ENCODE measurements around the gene PKIG. TPM values are rescaled to one million over a fixed set of nuclear protein-coding genes. Genes with fewer than 3 reads are reported as not detected.

PKIG gene
- total and polyA plus RNA-seq, 2 of the 8 experiments (the other 6 are each of a cell fraction or from before 2014, with no cell fraction given): 26.7 to 34.3 TPM

DNA sequence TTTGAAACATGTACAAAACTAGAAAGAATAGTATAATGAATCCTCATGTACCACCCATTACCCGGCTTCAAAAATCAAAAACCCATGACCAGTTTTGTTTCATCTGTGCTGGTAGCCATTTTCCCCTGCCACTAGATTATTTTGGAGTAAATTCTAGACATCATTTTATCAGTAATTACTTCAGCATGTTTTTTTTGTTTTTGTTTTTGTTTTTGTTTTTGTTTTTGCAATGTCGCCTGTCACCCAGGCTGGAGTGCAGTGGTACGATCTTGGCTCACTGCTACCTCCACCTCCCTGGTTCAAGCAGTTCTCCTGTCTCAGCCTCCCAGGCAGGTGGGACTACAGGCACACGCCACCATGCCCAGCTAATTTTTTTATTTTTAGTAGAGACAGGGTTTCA is 8.0 kb upstream of the PKIG start (continued):
- TF ChIP-seq JUN (IDR thresholded peaks at IDR 0.05; ENCODE audit: low read depth, low read length) (no peak), SP2 (IDR thresholded peaks at IDR 0.05; ENCODE audit: low read length) (no peak), CTBP2 (IDR thresholded peaks at IDR 0.05; ENCODE audit: borderline replicate concordance, insufficient read depth, insufficient read length, low read length) (no peak)
